Neuron (in vitro differentiated cells): ENCODE measurements around the gene C1QTNF6.
A peak's percentile ranks its signal among the peaks of the same experiment; 100 is the strongest.

ENCODE experiments used
- H2AFZ ChIP-seq: one replicate; pipeline ENCODE4 v1.6.1; 2013; ENCODE audit warnings: low read depth, mild to moderate bottlenecking, inconsistent platforms, low read length, moderate library complexity
- H3K27me3 ChIP-seq: one replicate; pipeline ENCODE4 v1.6.1; 2013; ENCODE audit warnings: low read length; ENCODE audit not compliant: insufficient read depth
- H3K36me3 ChIP-seq: one replicate; pipeline ENCODE4 v1.6.1; 2013; ENCODE audit warnings: low read length; ENCODE audit not compliant: insufficient read depth
- H3K4me1 ChIP-seq: one replicate; pipeline ENCODE4 v1.6.1; 2013; ENCODE audit warnings: low read length; ENCODE audit not compliant: insufficient read depth
- H3K4me3 ChIP-seq: 2 replicates; pipeline ENCODE4 v1.5.1; 2013; ENCODE audit warnings: mild to moderate bottlenecking, low read length, moderate library complexity
- H3K9me3 ChIP-seq: one replicate; pipeline ENCODE4 v1.6.1; 2013; ENCODE audit warnings: low read length

Gene C1QTNF6

GRCh38 chr22:37198258-37199102 lies 10.4 kb upstream of the C1QTNF6 start:
- peak overlapping the region; percentile 53 for H2AFZ ChIP-seq
- H3K27me3 ChIP-seq = no peaks in the 10 kb centered on the region
- peak overlapping the region; percentile 68 for H3K4me3 ChIP-seq
- no peaks in the 10 kb centered on the region for H3K9me3 ChIP-seq
- no peaks in the 10 kb centered on the region for H3K36me3 ChIP-seq
- peaks cover 8% of the 10 kb centered on the region for H3K4me1 ChIP-seq

- Histone ChIP-seq H2AFZ (no peak overlapping the region), H3K36me3 (no peaks in the 10 kb centered on the region), H3K4me3 (peak overlapping the region; percentile 68), H3K9me3 (peaks cover 2% of the 10 kb centered on the region), H3K27me3 (no peaks in the 10 kb centered on the region), H3K4me1 (peaks cover 8% of the 10 kb centered on the region)
These were observed 9.6 kb upstream of the C1QTNF6 start for GRCh38 chr22:37197451-37198257.

- H2AFZ ChIP-seq = no peak overlapping the region
- H3K9me3 ChIP-seq = peaks cover 2% of the 10 kb centered on the region
- H3K36me3 ChIP-seq = no peaks in the 10 kb centered on the region
- no peaks in the 10 kb centered on the region for H3K27me3 ChIP-seq
- H3K4me1 ChIP-seq = peaks cover 8% of the 10 kb centered on the region
- H3K4me3 ChIP-seq = no peak overlapping the region
These were observed 8.7 kb upstream of the C1QTNF6 start for GRCh38 chr22:37196539-37197450.

GRCh38 chr22:37195921-37196320 lies 7.9 kb upstream of the C1QTNF6 start:
- H3K9me3 ChIP-seq = peaks cover 2% of the 10 kb centered on the region

GRCh38 chr22:37194750-37195149 lies 6.7 kb upstream of the C1QTNF6 start:
- peaks cover 11% of the 10 kb centered on the region for H3K4me1 ChIP-seq
- no peak overlapping the region for H3K4me3 ChIP-seq
- no peak overlapping the region for H2AFZ ChIP-seq
- no peaks in the 10 kb centered on the region for H3K36me3 ChIP-seq
- H3K27me3 ChIP-seq = no peaks in the 10 kb centered on the region
- H3K9me3 ChIP-seq = peaks cover 2% of the 10 kb centered on the region

More at GRCh38 chr22:37195921-37196320, 7.9 kb upstream of the C1QTNF6 start:
- no peak overlapping the region for H2AFZ ChIP-seq
- H3K4me3 ChIP-seq = no peak overlapping the region
- no peaks in the 10 kb centered on the region for H3K36me3 ChIP-seq
- H3K27me3 ChIP-seq = no peaks in the 10 kb centered on the region
- peaks cover 8% of the 10 kb centered on the region for H3K4me1 ChIP-seq

GRCh38 chr22:37193629-37194191 lies 5.7 kb upstream of the C1QTNF6 start:
- no peaks in the 10 kb centered on the region for H3K27me3 ChIP-seq
- H3K4me3 ChIP-seq = no peak overlapping the region
- peaks cover 2% of the 10 kb centered on the region for H3K9me3 ChIP-seq
- H2AFZ ChIP-seq = no peak overlapping the region
- peaks cover 21% of the 10 kb centered on the region for H3K4me1 ChIP-seq
- no peaks in the 10 kb centered on the region for H3K36me3 ChIP-seq

- Histone ChIP-seq H3K9me3 (peaks cover 2% of the 10 kb centered on the region), H3K36me3 (no peaks in the 10 kb centered on the region), H3K27me3 (no peaks in the 10 kb centered on the region), H3K4me1 (peaks cover 21% of the 10 kb centered on the region), H3K4me3 (no peak overlapping the region), H2AFZ (no peak overlapping the region)
These were observed 4.7 kb upstream of the C1QTNF6 start for GRCh38 chr22:37192741-37193140.

GRCh38 chr22:37192204-37192603 lies 4.2 kb upstream of the C1QTNF6 start:
- no peaks in the 10 kb centered on the region for H3K36me3 ChIP-seq
- no peak overlapping the region for H2AFZ ChIP-seq
- H3K4me3 ChIP-seq = no peak overlapping the region

GRCh38 chr22:37190262-37190780 lies 2.3 kb upstream of the C1QTNF6 start:
- Histone ChIP-seq H3K9me3 (peaks cover 2% of the 10 kb centered on the region), H2AFZ (no peak overlapping the region), H3K27me3 (no peaks in the 10 kb centered on the region), H3K4me3 (no peak overlapping the region), H3K4me1 (peaks cover 28% of the 10 kb centered on the region), H3K36me3 (peaks cover 5% of the 10 kb centered on the region)

More at GRCh38 chr22:37192204-37192603, 4.2 kb upstream of the C1QTNF6 start:
- H3K4me1 ChIP-seq = peaks cover 26% of the 10 kb centered on the region
- H3K27me3 ChIP-seq = no peaks in the 10 kb centered on the region
- H3K9me3 ChIP-seq = peaks cover 2% of the 10 kb centered on the region

GRCh38 chr22:37188901-37189466 lies 937 bp upstream of the C1QTNF6 start:
- peak overlapping the region; percentile 74 for H3K4me3 ChIP-seq
- peaks cover 10% of the 10 kb centered on the region for H3K36me3 ChIP-seq
- H3K27me3 ChIP-seq = no peaks in the 10 kb centered on the region
- H3K9me3 ChIP-seq = peaks cover 2% of the 10 kb centered on the region
- H2AFZ ChIP-seq = no peak overlapping the region
- H3K4me1 ChIP-seq = peaks cover 28% of the 10 kb centered on the region

- peaks cover 28% of the 10 kb centered on the region for H3K4me1 ChIP-seq
- H3K4me3 ChIP-seq = peak overlapping the region; percentile 74
- H2AFZ ChIP-seq = peak overlapping the region; percentile 0
- H3K9me3 ChIP-seq = no peaks in the 10 kb centered on the region
- peaks cover 10% of the 10 kb centered on the region for H3K36me3 ChIP-seq
- no peaks in the 10 kb centered on the region for H3K27me3 ChIP-seq
These were observed 526 bp downstream of the C1QTNF6 start for GRCh38 chr22:37187552-37187890.

GRCh38 chr22:37186997-37187522 lies 987 bp downstream of the C1QTNF6 start:
- no peaks in the 10 kb centered on the region for H3K9me3 ChIP-seq
- H3K27me3 ChIP-seq = no peaks in the 10 kb centered on the region
- H3K36me3 ChIP-seq = peaks cover 13% of the 10 kb centered on the region
- no peak overlapping the region for H2AFZ ChIP-seq
- peak overlapping the region; percentile 74 for H3K4me3 ChIP-seq
- peaks cover 28% of the 10 kb centered on the region for H3K4me1 ChIP-seq
